ENCODE results near the gene WDR62.

- TF ChIP-seq RAD21 (IDR thresholded peaks at IDR 0.05; ENCODE audit: insufficient read depth, low read depth, low read length) = no peak
- no peak for TF ChIP-seq CTCF (IDR thresholded peaks at IDR 0.05 in 2 of 3, conservative IDR thresholded peaks at IDR 0.05 in 1 of 3; ENCODE audit: control insufficient read depth in 2 of 3, extremely low read depth in 1 of 3, insufficient read depth in 1 of 3, low read depth in 3 of 3, low read length in 3 of 3)
- TF ChIP-seq POLR2AphosphoS5 (IDR thresholded peaks at IDR 0.05; ENCODE audit: low read length) = no peak
- no peak for TF ChIP-seq RFX5 (IDR thresholded peaks at IDR 0.05; ENCODE audit: low read depth, low read length)
- TF ChIP-seq NRF1 (conservative IDR thresholded peaks at IDR 0.05; ENCODE audit: low read depth, low read length) = no peak
- no peak for TF ChIP-seq NFYB (IDR thresholded peaks at IDR 0.05; ENCODE audit: insufficient read depth, low read depth, low read length)
- TF ChIP-seq MAX (IDR thresholded peaks at IDR 0.05; ENCODE audit: low read depth, low read length) = no peak
Measured at GRCh38 chr19:36144624-36145023, 89.9 kb downstream of the WDR62 start.
